Smooth muscle cell (in vitro differentiated cells): ENCODE results near the gene SAP130. TPM values are rescaled to one million over a fixed set of nuclear protein-coding genes. Genes with fewer than 3 reads are reported as not detected.

Source experiments
- DNase-seq: peaks from one replicate; lab custom pipeline; 2025; ENCODE audit not compliant: unreplicated experiment; lab: John Stamatoyannopoulos, UW
- H2AFZ ChIP-seq: fragments of 200-600 bp; sonication (generic); 2 replicates; pipeline ENCODE4 v1.6.0; 2016; ENCODE audit warnings: antibody characterized with exemption, low read depth, mild to moderate bottlenecking
- H3F3A ChIP-seq: fragments of 200-600 bp; sonication (generic); 2 replicates; pipeline ENCODE4 v1.6.0; 2017; ENCODE audit warnings: antibody characterized with exemption, low read depth
- H3K27ac ChIP-seq: fragments of 200-600 bp; sonication (generic); 2 replicates; pipeline ENCODE4 v1.5.1; 2016; ENCODE audit warnings: low read depth, mild to moderate bottlenecking
- H3K27me3 ChIP-seq: fragments of 200-600 bp; sonication (generic); 2 replicates; pipeline ENCODE4 v1.6.1; 2016; ENCODE audit warnings: low read depth, mild to moderate bottlenecking
- H3K36me3 ChIP-seq: fragments of 200-600 bp; sonication (generic); 2 replicates; pipeline ENCODE4 v1.5.1; 2016; ENCODE audit warnings: low read depth
- H3K4me1 ChIP-seq: fragments of 200-600 bp; sonication (generic); 2 replicates; pipeline ENCODE4 v1.5.1; 2016; ENCODE audit warnings: low read depth
- H3K4me2 ChIP-seq: fragments of 200-600 bp; sonication (generic); 2 replicates; pipeline ENCODE4 v1.6.0; 2016; ENCODE audit warnings: mild to moderate bottlenecking
- H3K4me3 ChIP-seq: fragments of 200-600 bp; sonication (generic); 2 replicates; pipeline ENCODE4 v1.5.1; 2016; ENCODE audit warnings: mild to moderate bottlenecking
- H3K79me2 ChIP-seq: fragments of 200-600 bp; sonication (generic); 2 replicates; pipeline ENCODE4 v1.6.0; 2016; ENCODE audit warnings: low read depth, mild to moderate bottlenecking
- H3K9ac ChIP-seq: fragments of 200-600 bp; sonication (generic); 2 replicates; pipeline ENCODE4 v1.6.0; 2016; ENCODE audit warnings: low read depth
- H3K9me3 ChIP-seq: fragments of 200-600 bp; sonication (generic); replicated peaks from 2 replicates; pipeline ENCODE4 v1.5.1; 2016; ENCODE audit warnings: low read depth
- H4K20me1 ChIP-seq: fragments of 200-600 bp; sonication (generic); 2 replicates; pipeline ENCODE4 v1.6.0; 2016; ENCODE audit warnings: low read depth
- WGBS: methylation state at CpG from one replicate; pipeline ENCODE4 v1.1.7; 2016; ENCODE audit warnings: low lambda C conversion rate; 5-methylcytosine and 5-hydroxymethylcytosine counted together
- polyA plus RNA-seq: library from polyadenylated mRNA; unstranded; fragments of >200 nt; fragmentation: Nextera tagmentation; extraction: Ambion mirVana; gene quantifications from 2 replicates; pipeline ENCODE4 v1.2.1, GENCODE V29; 2016
- total RNA-seq: library from RNA; depleted of rRNA; stranded (reverse); fragments of >200 nt; gene quantifications from 2 replicates; pipeline ENCODE4 v1.2.3, GENCODE V29; 2014
- TF ChIP-seq, protein P1 (sequence below): fragments of 200-600 bp; sonication (generic); IDR thresholded peaks from 2 replicates; pipeline ENCODE4 v1.5.1; 2017; ENCODE audit warnings: borderline replicate concordance, mild to moderate bottlenecking, antibody characterized with exemption; ENCODE audit not compliant: insufficient read depth, poor library complexity, severe bottlenecking

Gene SAP130
- total and polyA plus RNA-seq, 2 experiments from 2014 or later = 15.1 to 20.5 TPM

DNA sequence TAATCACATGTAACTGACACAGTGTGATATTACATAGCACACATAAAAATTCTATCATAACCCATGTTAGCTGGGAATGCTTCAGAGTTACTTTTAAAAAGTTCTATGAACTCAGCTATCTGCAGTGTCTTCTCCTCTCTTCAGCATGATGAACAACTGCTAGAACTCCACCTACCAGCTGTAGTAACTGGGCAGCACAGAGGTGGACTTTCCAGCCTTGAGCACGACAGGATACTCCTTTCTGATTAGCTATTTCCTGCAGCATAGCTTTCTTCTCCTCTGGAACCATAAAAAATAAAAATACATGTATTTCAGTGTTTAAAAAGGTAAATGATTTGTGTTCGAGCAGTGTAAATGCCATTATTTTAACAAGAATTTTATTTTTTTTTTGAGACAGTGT lies 82.6 kb downstream of the SAP130 start:
- no peak for DNase-seq
- Histone ChIP-seq H3K27ac (no peak overlapping the region), H3K4me1 (no peaks in the 10 kb centered on the region), H3F3A (no peaks in the 10 kb centered on the region), H3K36me3 (peaks cover 32% of the 10 kb centered on the region), H3K27me3 (no peaks in the 10 kb centered on the region), H3K4me3 (no peak overlapping the region), H3K4me2 (no peak overlapping the region), H3K9me3 (no peaks in the 10 kb centered on the region), H2AFZ (no peak overlapping the region), H3K9ac (no peak overlapping the region), H4K20me1 (no peaks in the 10 kb centered on the region), H3K79me2 (no peaks in the 10 kb centered on the region)
- WGBS = 96% methylated on average over 2 of the region's 2 CpGs
- TF ChIP-seq, protein P1, sequence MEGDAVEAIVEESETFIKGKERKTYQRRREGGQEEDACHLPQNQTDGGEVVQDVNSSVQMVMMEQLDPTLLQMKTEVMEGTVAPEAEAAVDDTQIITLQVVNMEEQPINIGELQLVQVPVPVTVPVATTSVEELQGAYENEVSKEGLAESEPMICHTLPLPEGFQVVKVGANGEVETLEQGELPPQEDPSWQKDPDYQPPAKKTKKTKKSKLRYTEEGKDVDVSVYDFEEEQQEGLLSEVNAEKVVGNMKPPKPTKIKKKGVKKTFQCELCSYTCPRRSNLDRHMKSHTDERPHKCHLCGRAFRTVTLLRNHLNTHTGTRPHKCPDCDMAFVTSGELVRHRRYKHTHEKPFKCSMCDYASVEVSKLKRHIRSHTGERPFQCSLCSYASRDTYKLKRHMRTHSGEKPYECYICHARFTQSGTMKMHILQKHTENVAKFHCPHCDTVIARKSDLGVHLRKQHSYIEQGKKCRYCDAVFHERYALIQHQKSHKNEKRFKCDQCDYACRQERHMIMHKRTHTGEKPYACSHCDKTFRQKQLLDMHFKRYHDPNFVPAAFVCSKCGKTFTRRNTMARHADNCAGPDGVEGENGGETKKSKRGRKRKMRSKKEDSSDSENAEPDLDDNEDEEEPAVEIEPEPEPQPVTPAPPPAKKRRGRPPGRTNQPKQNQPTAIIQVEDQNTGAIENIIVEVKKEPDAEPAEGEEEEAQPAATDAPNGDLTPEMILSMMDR = no peak

DNA sequence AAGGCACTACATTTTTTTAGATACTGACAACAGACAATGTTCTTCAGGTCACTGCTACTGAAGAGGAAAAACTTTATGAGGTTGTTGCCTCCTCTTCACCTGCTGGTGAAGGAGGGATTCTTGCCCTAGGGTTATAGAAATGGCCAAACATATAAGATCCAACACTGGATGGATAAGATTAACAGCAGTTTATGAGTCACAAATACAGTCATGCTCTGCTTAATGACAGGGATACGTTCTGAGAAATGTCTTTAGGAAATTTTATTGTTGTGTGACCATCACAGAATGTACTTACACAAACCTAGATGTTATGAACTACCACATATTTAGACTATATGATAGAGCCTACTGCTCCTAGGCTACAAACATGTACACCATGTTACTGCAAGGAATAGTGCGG lies 84.7 kb downstream of the SAP130 start:
- H3K4me1 ChIP-seq = no peaks in the 10 kb centered on the region
- H3K27ac ChIP-seq = no peak overlapping the region
- no peaks in the 10 kb centered on the region for H3K79me2 ChIP-seq
- H3K36me3 ChIP-seq = peaks cover 17% of the 10 kb centered on the region
- H2AFZ ChIP-seq = no peak overlapping the region
- TF ChIP-seq, protein P1 = no peak
- H3K4me3 ChIP-seq = no peak overlapping the region
- H3F3A ChIP-seq = no peaks in the 10 kb centered on the region
- H3K9ac ChIP-seq = no peak overlapping the region
- H3K9me3 ChIP-seq = no peaks in the 10 kb centered on the region
- 67% methylated on average over 2 of the region's 2 CpGs for WGBS
- H3K27me3 ChIP-seq = no peaks in the 10 kb centered on the region
- no peak overlapping the region for H3K4me2 ChIP-seq
- no peaks in the 10 kb centered on the region for H4K20me1 ChIP-seq
- no peak for DNase-seq

DNA sequence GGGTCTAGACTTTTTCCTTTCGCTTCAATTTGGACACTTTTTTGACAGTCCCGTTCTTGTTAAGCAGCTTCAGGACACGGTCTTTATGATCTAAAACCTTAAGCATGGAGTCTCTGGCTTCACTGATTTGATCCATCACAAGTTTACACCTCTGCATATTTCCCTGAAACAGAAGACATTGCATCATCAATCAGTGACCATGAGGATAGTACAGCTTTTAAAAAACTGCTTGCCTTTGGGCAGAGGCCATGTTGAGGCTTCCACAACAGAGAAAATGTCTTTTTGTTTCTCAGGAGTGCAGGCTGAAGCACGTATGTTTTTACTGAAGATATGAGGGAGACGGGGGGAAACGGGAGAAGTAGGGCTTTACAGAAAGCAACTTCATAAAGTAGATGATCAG lies 85.9 kb downstream of the SAP130 start:
- Histone ChIP-seq H4K20me1 (no peaks in the 10 kb centered on the region), H3K4me3 (no peak overlapping the region), H3F3A (no peaks in the 10 kb centered on the region), H3K9me3 (no peaks in the 10 kb centered on the region), H3K36me3 (peaks cover 13% of the 10 kb centered on the region), H3K9ac (no peak overlapping the region), H3K27me3 (no peaks in the 10 kb centered on the region), H3K4me2 (no peak overlapping the region), H3K27ac (no peak overlapping the region), H3K4me1 (no peaks in the 10 kb centered on the region), H2AFZ (no peak overlapping the region), H3K79me2 (no peaks in the 10 kb centered on the region)
- 94% methylated on average over 6 of the region's 6 CpGs for WGBS
- TF ChIP-seq, protein P1 = no peak
- no peak for DNase-seq

DNA sequence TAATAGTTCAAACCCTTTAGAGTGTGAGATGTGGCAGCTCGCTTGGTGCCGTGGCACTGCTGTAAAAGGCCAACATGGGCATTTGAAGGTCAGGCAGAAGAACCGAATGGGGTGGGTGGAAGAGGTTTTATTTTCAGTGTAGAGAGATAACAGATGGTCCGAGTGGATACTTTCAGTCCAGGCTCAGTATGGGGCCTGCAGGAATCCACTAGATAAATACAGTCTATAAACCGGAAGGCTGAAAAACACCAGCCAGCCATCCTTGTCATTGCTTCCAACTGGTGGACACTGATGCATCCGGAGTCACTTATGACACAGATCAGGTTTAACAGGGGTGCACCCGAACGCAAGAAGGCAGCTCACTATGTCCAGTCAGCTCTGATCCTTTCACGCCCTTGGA lies 86.4 kb downstream of the SAP130 start:
- Histone ChIP-seq H3K79me2 (no peaks in the 10 kb centered on the region), H2AFZ (no peak overlapping the region), H3K27me3 (no peaks in the 10 kb centered on the region), H3K9ac (no peak overlapping the region), H3K4me3 (no peak overlapping the region), H4K20me1 (no peaks in the 10 kb centered on the region), H3K9me3 (no peaks in the 10 kb centered on the region), H3F3A (no peaks in the 10 kb centered on the region), H3K27ac (no peak overlapping the region), H3K4me1 (no peaks in the 10 kb centered on the region), H3K36me3 (peaks cover 13% of the 10 kb centered on the region), H3K4me2 (no peak overlapping the region)
- WGBS = 88% methylated on average over 9 of the region's 9 CpGs
- DNase-seq = no peak
- TF ChIP-seq, protein P1 = no peak
